HL-60 (cell line): ENCODE data around the gene P3H2.

Experiments used
- DNase-seq, 2 experiments: peaks; one replicate each; pipeline ENCODE4 v3.0.0-alpha.2; 2010 to 2020; ENCODE audit warnings: low read depth in 1 of 2, low spot score in 1 of 2
- H3K27ac ChIP-seq: fragments of 250-450 bp; sonication (Bioruptor Pico); replicated peaks from 2 replicates; pipeline ENCODE4 v1.5.1; 2020; ENCODE audit warnings: mild to moderate bottlenecking, moderate library complexity
- H3K27me3 ChIP-seq: fragments of 250-450 bp; sonication (Bioruptor Pico); 2 replicates; pipeline ENCODE4 v1.5.1; 2021; ENCODE audit warnings: mild to moderate bottlenecking, moderate library complexity; ENCODE audit not compliant: insufficient read depth, poor library complexity, severe bottlenecking
- H3K4me3 ChIP-seq: replicated peaks from 2 replicates; pipeline ENCODE4 v1.5.1; 2011; ENCODE audit warnings: mild to moderate bottlenecking, control low read depth, low read length; ENCODE audit not compliant: insufficient read depth
- GABPA ChIP-seq: IDR thresholded peaks from 2 replicates; pipeline ENCODE4 v1.6.1; 2012; ENCODE audit warnings: low read depth
- POLR2AphosphoS5 ChIP-seq: IDR thresholded peaks from 2 replicates; pipeline ENCODE4 v1.6.1; 2012; ENCODE audit warnings: low read depth
- SPI1 ChIP-seq: IDR thresholded peaks from 2 replicates; pipeline ENCODE4 v1.6.1; 2012; ENCODE audit warnings: low read depth, mild to moderate bottlenecking, borderline replicate concordance
- TF ChIP-seq, protein P1 (sequence below): IDR thresholded peaks from 2 replicates; pipeline ENCODE4 v1.6.1; 2012; ENCODE audit warnings: low read depth; ENCODE audit not compliant: insufficient replicate concordance
- TF ChIP-seq, protein P2 (sequence below): IDR thresholded peaks from one replicate; pipeline ENCODE4 v1.5.1; 2011; ENCODE audit warnings: low read length, control low read depth, inconsistent platforms; ENCODE audit not compliant: insufficient read depth

Gene P3H2

DNA sequence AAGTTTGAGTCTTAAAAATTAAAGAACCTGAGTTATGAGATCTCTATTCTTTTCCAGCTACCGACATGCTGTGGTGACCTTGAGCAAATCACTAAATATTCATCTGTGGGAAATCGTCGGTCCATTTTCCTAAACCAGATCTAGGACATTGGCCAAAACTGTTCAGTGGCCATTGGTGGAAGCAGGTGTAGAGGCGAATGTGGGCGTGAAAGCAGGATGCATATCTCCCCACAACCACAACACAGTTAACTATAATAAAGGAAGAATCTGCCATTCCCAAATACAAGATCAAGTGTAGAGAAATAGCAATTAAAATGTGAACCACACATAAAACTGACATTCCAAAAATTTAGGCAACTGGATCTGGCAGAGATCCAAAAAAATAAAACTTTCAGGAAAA is 129.9 kb downstream of the P3H2 start:
- no peak for DNase-seq
- no peaks in the 10 kb centered on the region for H3K27me3 ChIP-seq
- H3K27ac ChIP-seq = no peak overlapping the region
- TF ChIP-seq GABPA (no peak), SPI1 (no peak), POLR2AphosphoS5 (no peak)
- TF ChIP-seq, protein P1, sequence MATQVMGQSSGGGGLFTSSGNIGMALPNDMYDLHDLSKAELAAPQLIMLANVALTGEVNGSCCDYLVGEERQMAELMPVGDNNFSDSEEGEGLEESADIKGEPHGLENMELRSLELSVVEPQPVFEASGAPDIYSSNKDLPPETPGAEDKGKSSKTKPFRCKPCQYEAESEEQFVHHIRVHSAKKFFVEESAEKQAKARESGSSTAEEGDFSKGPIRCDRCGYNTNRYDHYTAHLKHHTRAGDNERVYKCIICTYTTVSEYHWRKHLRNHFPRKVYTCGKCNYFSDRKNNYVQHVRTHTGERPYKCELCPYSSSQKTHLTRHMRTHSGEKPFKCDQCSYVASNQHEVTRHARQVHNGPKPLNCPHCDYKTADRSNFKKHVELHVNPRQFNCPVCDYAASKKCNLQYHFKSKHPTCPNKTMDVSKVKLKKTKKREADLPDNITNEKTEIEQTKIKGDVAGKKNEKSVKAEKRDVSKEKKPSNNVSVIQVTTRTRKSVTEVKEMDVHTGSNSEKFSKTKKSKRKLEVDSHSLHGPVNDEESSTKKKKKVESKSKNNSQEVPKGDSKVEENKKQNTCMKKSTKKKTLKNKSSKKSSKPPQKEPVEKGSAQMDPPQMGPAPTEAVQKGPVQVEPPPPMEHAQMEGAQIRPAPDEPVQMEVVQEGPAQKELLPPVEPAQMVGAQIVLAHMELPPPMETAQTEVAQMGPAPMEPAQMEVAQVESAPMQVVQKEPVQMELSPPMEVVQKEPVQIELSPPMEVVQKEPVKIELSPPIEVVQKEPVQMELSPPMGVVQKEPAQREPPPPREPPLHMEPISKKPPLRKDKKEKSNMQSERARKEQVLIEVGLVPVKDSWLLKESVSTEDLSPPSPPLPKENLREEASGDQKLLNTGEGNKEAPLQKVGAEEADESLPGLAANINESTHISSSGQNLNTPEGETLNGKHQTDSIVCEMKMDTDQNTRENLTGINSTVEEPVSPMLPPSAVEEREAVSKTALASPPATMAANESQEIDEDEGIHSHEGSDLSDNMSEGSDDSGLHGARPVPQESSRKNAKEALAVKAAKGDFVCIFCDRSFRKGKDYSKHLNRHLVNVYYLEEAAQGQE = no peak
- TF ChIP-seq, protein P2, sequence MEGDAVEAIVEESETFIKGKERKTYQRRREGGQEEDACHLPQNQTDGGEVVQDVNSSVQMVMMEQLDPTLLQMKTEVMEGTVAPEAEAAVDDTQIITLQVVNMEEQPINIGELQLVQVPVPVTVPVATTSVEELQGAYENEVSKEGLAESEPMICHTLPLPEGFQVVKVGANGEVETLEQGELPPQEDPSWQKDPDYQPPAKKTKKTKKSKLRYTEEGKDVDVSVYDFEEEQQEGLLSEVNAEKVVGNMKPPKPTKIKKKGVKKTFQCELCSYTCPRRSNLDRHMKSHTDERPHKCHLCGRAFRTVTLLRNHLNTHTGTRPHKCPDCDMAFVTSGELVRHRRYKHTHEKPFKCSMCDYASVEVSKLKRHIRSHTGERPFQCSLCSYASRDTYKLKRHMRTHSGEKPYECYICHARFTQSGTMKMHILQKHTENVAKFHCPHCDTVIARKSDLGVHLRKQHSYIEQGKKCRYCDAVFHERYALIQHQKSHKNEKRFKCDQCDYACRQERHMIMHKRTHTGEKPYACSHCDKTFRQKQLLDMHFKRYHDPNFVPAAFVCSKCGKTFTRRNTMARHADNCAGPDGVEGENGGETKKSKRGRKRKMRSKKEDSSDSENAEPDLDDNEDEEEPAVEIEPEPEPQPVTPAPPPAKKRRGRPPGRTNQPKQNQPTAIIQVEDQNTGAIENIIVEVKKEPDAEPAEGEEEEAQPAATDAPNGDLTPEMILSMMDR = no peak
- H3K4me3 ChIP-seq = no peak overlapping the region

DNA sequence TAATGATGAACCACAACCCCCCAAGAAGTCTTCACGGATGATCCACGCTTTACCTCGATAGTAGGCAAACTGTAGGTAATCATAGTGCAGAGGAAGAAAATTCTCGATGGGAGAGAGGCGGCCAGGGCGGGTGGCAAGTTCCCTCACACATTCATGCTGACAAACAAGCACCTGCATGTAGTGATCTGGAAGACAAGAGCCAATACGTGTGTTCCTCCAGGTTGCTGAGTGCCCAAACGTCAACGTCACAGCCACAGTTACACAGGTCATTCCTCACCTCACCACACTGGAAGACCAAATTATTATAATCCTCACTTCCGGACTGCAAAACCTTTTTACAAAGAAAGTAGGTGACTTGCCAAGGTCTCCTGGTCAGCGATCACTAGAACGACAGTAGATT is 131.8 kb downstream of the P3H2 start:
- no peak overlapping the region for H3K4me3 ChIP-seq
- no peaks in the 10 kb centered on the region for H3K27me3 ChIP-seq
- DNase-seq = no peak
- no peak for TF ChIP-seq POLR2AphosphoS5
- no peak overlapping the region for H3K27ac ChIP-seq

DNA sequence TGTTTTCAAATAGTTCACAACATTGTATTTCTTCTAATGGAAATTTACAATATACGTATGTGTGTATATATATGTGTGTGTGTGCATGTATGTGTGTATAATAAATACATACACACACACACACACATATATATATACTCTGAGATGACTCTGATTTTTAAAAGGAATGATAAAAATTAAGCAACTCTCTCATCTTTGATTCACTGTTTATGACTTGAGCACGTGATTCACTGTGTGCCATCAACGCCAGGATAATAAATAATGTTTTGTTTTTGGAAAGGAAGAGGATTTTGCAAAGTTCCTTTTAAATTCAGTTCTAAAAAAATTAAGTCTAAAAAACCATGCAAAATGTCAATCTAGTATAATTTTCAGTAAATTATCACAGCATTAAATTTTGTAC is 132.4 kb downstream of the P3H2 start:
- H3K27me3 ChIP-seq = no peaks in the 10 kb centered on the region
- H3K27ac ChIP-seq = no peak overlapping the region
- TF ChIP-seq GABPA (no peak), SPI1 (no peak), POLR2AphosphoS5 (no peak)
- TF ChIP-seq, protein P2 = no peak
- TF ChIP-seq, protein P1 = no peak
- H3K4me3 ChIP-seq = no peak overlapping the region
- no peak for DNase-seq

DNA sequence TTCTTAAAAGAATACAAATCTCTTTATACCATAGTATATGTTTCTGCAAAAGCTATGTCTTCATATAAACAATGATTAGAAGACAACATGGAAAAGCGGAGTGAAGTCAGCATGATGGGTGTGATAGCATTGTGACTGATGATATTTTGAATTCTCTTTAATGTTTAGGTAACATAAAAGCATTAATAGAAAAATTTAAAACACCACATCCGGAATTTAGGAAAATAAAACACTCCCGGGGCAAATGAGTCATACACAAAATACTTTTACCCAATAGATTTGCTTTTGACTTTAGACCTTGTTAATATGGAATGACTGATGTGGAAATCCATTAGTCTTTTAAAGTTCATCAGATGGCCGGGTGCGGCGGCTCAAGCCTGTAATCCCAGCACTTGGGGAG is 134.7 kb downstream of the P3H2 start:
- no peaks in the 10 kb centered on the region for H3K27me3 ChIP-seq
- no peak for DNase-seq
- TF ChIP-seq SPI1 (no peak), GABPA (no peak), POLR2AphosphoS5 (no peak)
- TF ChIP-seq, protein P1 = no peak
- TF ChIP-seq, protein P2 = no peak

More for the DNA sequence above, 134.7 kb downstream of the P3H2 start:
- no peak overlapping the region for H3K27ac ChIP-seq
- no peak overlapping the region for H3K4me3 ChIP-seq
